Measurements from ENCODE around the gene KCNJ15.

DNA sequence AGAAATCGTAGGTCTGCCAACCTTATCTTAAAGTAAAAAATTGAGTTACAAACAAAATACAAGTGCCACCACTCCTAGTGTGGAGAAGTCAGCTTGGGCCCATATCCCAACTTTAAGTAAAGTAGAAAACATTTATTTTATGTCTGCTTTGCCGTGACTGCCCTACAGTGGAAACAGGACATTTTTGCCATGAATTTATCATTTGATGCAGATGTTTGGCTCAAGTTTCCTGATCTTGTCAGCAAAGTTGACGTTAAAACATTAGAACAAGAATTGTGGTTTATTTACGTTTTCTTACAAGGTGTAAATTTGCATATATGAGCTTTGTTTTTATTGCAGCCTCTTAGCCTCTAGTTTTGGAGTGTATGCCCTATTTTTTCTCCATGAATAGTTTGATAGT is 17.1 kb upstream of the KCNJ15 start:
- TF ChIP-seq REST (IDR thresholded peaks at IDR 0.05; ENCODE audit: unreplicated experiment) (no peak), POLR2AphosphoS5 (IDR thresholded peaks at IDR 0.05; ENCODE audit: low read depth) (no peak), EZH2phosphoT487 (IDR thresholded peaks at IDR 0.05; ENCODE audit: unreplicated experiment) (no peak), CTCF (conservative IDR thresholded peaks at IDR 0.05; ENCODE audit: low read depth in 2 of 2) (no peak), EZH2 (IDR thresholded peaks at IDR 0.05; ENCODE audit: low read depth, unreplicated experiment) (no peak), CREB1 (CRISPR knock-in tag; IDR thresholded peaks at IDR 0.05; ENCODE audit: low read depth) (no peak)
- TF ChIP-seq, protein P1, sequence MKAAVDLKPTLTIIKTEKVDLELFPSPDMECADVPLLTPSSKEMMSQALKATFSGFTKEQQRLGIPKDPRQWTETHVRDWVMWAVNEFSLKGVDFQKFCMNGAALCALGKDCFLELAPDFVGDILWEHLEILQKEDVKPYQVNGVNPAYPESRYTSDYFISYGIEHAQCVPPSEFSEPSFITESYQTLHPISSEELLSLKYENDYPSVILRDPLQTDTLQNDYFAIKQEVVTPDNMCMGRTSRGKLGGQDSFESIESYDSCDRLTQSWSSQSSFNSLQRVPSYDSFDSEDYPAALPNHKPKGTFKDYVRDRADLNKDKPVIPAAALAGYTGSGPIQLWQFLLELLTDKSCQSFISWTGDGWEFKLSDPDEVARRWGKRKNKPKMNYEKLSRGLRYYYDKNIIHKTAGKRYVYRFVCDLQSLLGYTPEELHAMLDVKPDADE (IDR thresholded peaks at IDR 0.05) = no peak

Data from GM23338 (cell line).